Measurements from ENCODE around the gene THSD7B.

Gene THSD7B

DNA sequence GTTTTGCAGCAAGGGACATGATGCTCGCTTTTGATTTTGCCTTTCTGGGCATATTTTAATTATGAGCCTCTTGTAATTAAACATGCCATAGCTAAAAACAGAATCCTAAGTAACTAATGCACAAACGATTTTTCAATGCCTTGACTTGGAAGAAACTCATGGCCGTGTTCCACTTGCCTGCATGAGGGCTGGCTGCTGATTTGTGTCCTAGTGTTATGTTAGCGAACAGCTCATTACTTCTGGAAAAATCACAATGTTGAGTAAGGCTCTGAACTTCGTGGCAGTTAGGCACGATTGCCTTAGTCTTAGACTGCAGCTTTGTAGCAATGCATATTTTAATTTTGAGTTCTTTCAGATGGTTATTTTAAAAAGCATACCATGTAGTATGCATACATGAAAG lies 4.5 kb downstream of the THSD7B start:
- DNase-seq, result no peak
- TF ChIP-seq GATA1 (IDR thresholded peaks at IDR 0.05; ENCODE audit: low read depth, low read length) (no peak), POLR2A (IDR thresholded peaks at IDR 0.05; ENCODE audit: low read length) (no peak)

DNA sequence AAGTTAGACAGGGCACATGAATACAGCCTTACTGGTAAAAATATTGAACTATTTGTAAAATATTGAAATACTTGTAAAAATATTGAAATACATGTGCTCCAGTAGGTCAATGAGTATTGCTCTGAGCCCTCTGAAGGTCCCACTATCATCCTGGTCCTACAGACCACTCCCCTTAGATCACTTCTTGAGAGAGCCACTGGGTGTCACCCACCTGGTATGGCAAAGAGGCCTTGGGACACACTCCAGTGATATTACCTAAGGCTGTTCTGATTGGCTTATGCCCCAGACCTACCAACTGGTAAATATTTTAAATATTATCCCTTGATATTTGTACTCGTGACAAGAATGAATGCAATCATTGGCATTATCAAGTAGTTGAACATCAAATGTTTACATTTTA lies 5.0 kb downstream of the THSD7B start:
- no peak for DNase-seq
- TF ChIP-seq GATA1 (IDR thresholded peaks at IDR 0.05; ENCODE audit: low read depth, low read length) (no peak), POLR2A (IDR thresholded peaks at IDR 0.05; ENCODE audit: low read length) (no peak)

DNA sequence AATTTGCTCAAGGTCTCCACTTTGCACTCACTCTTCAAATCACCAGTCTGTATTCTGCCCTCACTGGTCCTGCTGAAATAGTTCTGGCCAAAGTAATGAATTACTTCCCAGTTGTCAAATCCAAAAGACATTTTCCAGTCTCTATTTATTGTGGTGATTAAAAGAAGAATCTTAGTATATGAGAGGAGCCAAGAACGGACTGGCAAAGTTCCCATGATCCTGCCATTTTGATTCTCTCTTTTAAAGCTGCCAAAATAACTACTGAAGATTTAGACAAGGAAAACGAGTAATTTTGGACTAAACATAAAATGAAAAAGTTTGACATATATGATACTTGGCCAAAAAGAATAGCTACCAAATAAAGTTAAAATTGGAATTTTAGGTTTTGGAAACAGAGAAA lies 12.0 kb downstream of the THSD7B start:
- TF ChIP-seq GATA1 (IDR thresholded peaks at IDR 0.05; ENCODE audit: low read depth, low read length) (no peak), POLR2A (IDR thresholded peaks at IDR 0.05; ENCODE audit: low read length) (no peak)
- no peak for DNase-seq

DNA sequence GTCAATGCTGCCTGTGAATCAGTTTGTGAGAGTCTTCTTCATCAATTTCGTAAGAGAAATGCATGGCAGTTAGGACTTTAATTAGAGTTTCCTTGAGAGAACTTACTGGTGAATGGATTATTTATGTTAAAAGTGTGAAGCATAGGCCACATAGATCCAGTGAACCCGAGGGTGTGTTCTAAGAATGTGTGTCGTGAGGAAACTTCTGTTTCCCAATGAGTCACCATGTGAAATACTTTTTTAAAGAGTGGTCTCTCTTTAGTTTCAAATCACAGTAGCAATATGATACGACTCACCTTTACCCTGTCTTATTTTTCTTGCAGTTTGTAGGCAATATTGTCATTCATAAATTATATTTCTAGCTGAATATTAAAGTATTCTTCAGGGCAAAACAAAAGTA lies 18.5 kb downstream of the THSD7B start:
- TF ChIP-seq GATA1 (IDR thresholded peaks at IDR 0.05; ENCODE audit: low read depth, low read length) (no peak), POLR2A (IDR thresholded peaks at IDR 0.05; ENCODE audit: low read length) (no peak)
- DNase-seq, result no peak

DNA sequence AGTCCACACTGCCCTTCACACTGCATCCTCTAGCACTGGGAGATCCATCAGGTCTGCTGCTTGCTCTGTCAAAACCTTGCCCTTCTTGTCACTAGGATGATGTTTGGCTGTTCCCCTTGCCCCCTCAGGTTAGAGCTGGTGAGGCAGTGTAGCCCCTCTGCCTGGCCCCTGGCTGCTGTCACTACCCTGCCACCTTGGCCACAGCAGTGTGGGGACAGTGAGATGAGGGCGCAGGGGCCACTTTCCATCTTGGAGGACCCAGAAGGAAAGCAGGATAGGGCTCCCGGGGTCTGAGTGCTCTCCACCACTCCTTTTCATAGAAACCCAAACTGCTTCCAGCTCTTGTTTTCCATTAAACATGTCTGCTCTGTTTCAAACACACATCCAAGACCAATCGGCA lies 19.9 kb downstream of the THSD7B start:
- DNase-seq, result no peak
- TF ChIP-seq POLR2A (IDR thresholded peaks at IDR 0.05; ENCODE audit: low read length), result no peak
- TF ChIP-seq GATA1 (IDR thresholded peaks at IDR 0.05; ENCODE audit: low read depth, low read length), result no peak

DNA sequence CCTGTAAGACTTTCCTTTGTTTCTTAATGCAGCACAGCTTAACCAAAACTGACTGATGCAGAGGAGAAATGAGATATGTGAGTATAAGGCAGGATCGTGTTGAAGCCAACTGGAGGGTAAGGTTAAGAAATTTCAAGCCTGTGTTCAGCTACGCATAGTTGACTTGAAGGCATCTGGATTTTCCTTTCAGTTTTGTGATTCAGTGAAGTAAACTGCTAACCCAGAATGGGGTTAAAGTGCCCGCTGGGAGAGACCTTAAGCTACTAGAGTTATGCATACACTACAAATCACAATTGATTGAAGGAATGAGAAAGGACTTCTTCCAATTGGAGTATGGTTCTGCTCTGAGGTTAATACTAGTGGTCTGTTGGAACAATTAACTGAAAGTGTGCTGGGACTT lies 22.6 kb downstream of the THSD7B start:
- TF ChIP-seq POLR2A (IDR thresholded peaks at IDR 0.05; ENCODE audit: low read length), result no peak
- no peak for TF ChIP-seq GATA1 (IDR thresholded peaks at IDR 0.05; ENCODE audit: low read depth, low read length)
- no peak for DNase-seq

DNA sequence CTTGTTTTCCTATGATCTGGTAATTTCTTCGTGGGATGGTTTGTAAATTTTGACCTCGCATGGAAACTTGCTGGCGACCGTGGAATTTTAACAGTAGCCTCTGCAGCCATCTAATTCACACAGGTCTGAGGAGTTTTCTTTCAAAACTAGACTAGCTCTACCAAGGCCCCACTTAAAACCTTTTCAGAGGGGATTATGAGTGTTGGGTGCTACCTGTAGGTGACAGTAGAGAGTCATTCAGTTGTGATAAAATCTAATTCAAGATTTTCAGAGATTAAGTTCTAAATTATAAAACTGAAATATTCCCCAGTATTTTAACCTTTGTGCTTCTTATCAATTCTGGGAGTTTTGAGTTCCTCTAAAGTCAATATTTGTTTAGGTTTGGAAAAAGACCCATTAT lies 31.0 kb downstream of the THSD7B start:
- TF ChIP-seq GATA1 (IDR thresholded peaks at IDR 0.05; ENCODE audit: low read depth, low read length) (no peak), POLR2A (IDR thresholded peaks at IDR 0.05; ENCODE audit: low read length) (no peak)
- DNase-seq, result no peak

DNA sequence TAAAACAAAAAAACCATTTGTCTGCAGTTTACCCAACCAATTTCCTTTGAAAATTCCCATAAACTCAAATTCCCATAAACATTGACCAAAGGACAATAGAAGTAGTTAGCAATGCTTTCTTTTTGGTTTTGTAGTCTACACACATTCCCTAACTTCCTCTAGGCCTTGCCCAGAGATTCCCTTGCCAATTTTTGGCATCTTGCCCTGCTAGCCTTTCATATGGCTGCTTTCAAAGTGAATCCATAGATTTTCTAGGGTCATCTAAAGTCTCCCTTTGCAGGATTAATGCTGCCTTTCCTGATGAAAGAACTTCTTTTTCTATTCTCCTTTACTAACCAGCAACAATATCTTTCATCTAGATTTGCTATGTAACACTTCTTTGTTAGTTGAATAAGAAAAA lies 33.4 kb downstream of the THSD7B start:
- DNase-seq, result no peak

DNA sequence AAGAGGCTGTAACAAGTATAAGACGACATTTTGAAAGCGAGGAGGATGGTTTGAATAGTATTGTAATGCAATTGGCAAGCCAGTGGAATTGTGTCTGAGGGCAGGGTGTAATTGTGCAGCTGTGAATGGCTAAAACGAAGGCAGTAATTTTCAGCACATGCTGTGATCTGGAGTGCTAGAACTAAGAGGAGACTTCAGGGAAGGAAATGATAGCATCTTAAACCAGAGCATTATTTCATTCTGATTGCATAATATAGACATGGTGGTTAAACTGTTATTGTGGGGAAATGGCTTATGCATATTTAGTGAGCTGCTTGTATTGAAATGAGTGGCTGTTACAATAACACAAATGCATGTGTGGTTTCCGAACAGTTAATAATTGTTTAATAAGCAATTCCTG lies 36.3 kb downstream of the THSD7B start:
- no peak for DNase-seq
- TF ChIP-seq GATA1 (IDR thresholded peaks at IDR 0.05; ENCODE audit: low read depth, low read length), result no peak
- no peak for TF ChIP-seq POLR2A (IDR thresholded peaks at IDR 0.05; ENCODE audit: low read length)

More for the DNA sequence above, 33.4 kb downstream of the THSD7B start:
- TF ChIP-seq POLR2A (IDR thresholded peaks at IDR 0.05; ENCODE audit: low read length), result no peak
- no peak for TF ChIP-seq GATA1 (IDR thresholded peaks at IDR 0.05; ENCODE audit: low read depth, low read length)

DNA sequence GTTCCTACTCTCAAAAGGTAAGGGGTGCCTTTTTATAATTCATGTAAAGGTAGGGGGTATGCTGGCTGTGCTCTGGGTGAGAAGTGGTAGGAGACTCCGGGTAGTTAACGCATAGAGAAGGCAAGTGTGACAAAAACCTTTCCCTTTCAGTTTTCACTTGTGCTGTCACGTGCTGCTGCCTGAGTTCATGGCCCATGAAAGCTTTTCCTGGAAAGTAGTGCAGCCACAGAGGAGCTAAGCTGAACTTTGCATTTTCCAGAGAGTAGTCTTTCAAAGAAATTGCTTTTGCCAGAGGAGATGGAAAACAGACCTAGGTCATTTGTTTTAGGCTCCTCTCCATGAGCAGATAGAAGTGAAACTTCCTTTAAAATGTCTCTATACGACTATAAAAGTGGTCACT lies 44.7 kb downstream of the THSD7B start:
- TF ChIP-seq POLR2A (IDR thresholded peaks at IDR 0.05; ENCODE audit: low read length) (no peak), GATA1 (IDR thresholded peaks at IDR 0.05; ENCODE audit: low read depth, low read length) (no peak)
- DNase-seq, result no peak

DNA sequence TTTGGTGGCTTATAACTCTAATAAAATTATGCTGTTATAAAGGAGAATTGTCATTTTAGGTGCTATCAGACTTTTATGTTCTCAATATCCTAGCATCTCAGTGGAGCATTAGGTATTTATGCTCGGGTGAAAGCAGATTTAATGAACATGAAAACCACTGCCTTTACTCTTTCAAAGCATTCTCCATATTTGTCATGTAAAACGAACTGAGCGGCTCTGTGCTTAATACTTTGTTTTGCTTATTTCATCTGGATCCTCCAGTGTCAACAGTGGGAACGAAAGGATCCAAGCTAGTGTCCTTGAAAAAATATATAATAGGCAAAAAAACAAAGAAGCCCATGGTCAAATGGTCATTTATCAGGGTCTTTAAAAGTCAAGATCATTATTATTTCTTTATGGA lies 53.5 kb downstream of the THSD7B start:
- TF ChIP-seq GATA1 (IDR thresholded peaks at IDR 0.05; ENCODE audit: low read depth, low read length) (no peak), POLR2A (IDR thresholded peaks at IDR 0.05; ENCODE audit: low read length) (no peak)
- DNase-seq, result no peak

DNA sequence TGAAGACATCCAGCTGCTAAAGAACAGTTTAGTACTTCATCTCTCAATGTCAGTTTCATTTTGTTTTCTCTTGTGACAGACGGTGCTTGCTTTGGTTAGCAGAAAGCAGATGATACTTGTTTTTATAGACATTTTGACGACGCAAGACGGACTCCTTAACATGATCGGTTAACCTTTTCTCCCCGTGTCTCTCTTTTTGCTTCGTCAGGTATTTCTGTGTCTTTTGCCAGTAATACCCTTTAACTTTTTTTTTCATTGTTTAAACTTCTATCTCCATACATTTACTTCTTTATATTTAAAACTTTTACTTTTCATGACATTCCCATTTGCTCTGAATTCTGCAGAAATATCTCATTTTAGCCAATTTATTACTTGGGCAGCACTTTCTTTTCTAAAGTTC lies 57.9 kb downstream of the THSD7B start:
- TF ChIP-seq POLR2A (IDR thresholded peaks at IDR 0.05; ENCODE audit: low read length), result no peak
- TF ChIP-seq GATA1 (IDR thresholded peaks at IDR 0.05; ENCODE audit: low read depth, low read length), result no peak

DNA sequence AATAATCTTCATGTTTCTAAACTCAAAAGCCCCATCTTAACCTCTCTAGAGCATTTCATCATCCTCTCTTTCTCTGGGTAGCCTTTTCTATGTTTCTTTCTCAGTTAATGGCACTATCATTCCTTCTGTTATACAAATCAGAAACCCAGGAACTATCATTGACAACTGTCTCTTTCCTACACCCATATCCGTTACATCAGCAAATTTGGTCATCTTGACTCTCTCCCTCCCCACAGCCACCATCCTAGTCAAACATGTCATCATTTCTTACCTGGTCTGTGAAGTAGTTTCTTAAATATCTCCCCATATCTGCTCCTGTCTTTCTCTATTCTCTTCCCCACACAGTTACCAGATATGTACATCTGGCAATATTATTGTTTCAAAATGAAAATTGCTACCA lies 62.8 kb downstream of the THSD7B start:
- no peak for TF ChIP-seq GATA1 (IDR thresholded peaks at IDR 0.05; ENCODE audit: low read depth, low read length)
- TF ChIP-seq POLR2A (IDR thresholded peaks at IDR 0.05; ENCODE audit: low read length), result no peak
- DNase-seq, result no peak

More for the DNA sequence above, 57.9 kb downstream of the THSD7B start:
- DNase-seq, result no peak

DNA sequence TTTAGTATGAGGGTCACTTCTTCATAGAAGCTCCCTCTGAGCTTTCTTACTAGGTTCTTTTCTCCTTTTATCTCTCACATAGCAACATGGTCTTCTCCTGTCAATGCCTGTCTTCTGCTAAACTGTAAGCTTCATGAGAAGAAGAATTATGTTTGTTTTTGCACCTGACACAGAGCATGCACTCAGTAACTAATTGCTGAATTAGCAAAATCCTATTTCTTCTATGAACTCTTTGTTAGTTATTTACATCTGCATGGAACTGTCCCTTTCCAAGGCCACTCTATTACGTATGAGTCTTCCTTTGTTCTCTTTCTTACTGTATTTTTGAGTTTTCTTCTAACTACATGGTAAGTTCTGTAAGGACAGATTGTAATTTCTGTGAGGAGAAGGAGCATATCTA lies 63.4 kb downstream of the THSD7B start:
- no peak for TF ChIP-seq POLR2A (IDR thresholded peaks at IDR 0.05; ENCODE audit: low read length)
- TF ChIP-seq GATA1 (IDR thresholded peaks at IDR 0.05; ENCODE audit: low read depth, low read length), result no peak
- no peak for DNase-seq

DNA sequence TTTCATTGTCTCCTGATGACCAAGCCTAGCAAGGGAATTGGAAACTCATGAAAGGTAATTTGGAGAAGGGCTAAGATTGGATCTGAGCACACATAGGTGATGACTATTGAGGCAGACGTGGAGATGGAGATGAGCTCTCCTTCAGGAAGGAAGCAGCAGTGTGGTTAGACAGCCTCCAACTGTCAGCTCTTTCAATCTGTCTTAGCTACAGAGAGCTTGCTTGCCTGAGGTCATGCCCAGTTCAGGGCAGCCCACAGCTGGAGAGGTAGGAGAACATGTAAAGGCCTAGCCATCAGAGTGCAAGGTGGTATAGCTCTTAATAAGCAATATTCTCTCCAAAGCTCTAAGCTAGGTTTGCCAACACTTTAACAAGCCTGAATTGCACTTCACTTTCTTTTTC lies 79.2 kb downstream of the THSD7B start:
- no peak for DNase-seq
- no peak for TF ChIP-seq GATA1 (IDR thresholded peaks at IDR 0.05; ENCODE audit: low read depth, low read length)
- no peak for TF ChIP-seq POLR2A (IDR thresholded peaks at IDR 0.05; ENCODE audit: low read length)

DNA sequence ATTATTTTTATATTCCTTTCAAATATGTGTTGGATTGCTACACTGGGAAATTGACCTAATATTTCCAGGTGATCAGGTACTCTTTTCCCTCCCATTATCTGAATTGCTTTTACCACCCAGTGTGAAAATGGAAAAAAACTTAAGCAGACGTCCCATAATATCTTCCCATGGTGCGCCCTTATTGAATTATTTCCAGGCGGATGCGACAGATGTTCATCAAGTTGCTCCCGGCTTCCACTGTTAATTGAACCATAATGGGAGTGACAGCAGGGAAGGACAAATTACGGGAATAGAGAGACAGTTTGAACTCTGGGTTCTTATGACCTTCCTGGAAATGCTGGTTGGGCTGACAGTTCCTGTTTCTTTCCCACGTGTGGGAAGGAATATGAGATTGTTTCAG lies 93.3 kb downstream of the THSD7B start:
- no peak for DNase-seq
- TF ChIP-seq GATA1 (IDR thresholded peaks at IDR 0.05; ENCODE audit: low read depth, low read length) (no peak), POLR2A (IDR thresholded peaks at IDR 0.05; ENCODE audit: low read length) (no peak)

All from erythroblast (primary cell).